Measurements from ENCODE around the gene ARHGEF37.
A peak's percentile ranks its signal among the peaks of the same experiment; 100 is the strongest.

The ARHGEF37 gene

DNA sequence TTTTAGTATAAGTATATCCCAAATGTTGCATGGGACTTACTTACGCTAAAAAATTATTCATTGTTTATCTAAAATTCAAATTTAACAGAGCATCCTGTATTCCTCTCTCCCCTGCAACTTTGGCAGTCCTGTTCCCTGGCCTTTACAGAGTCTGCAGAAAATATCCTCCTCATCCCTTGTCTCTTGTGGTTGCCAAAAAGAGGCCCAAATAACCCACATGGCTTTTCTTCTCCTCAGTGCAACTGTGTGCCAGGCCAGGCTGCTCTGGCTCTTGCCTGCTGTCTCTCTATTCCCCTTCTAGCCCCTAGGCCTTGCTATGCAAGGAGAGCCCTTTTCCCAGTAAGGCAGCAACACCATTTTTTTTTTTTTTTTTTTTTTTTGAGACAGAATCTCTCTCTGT is 23.0 kb downstream of the ARHGEF37 start:
- no peak for DNase-seq

GRCh38 chr5:149605354-149605997 is 24.2 kb downstream of the ARHGEF37 start:
- DNase-seq, result no peak

GRCh38 chr5:149605998-149606724 is 24.9 kb downstream of the ARHGEF37 start:
- peak; percentile 13 for DNase-seq

- no peak for DNase-seq
These were observed 27.7 kb downstream of the ARHGEF37 start for GRCh38 chr5:149608936-149609545.

- DNase-seq, result no peak
These were observed 28.4 kb downstream of the ARHGEF37 start for GRCh38 chr5:149609640-149610219.

DNA sequence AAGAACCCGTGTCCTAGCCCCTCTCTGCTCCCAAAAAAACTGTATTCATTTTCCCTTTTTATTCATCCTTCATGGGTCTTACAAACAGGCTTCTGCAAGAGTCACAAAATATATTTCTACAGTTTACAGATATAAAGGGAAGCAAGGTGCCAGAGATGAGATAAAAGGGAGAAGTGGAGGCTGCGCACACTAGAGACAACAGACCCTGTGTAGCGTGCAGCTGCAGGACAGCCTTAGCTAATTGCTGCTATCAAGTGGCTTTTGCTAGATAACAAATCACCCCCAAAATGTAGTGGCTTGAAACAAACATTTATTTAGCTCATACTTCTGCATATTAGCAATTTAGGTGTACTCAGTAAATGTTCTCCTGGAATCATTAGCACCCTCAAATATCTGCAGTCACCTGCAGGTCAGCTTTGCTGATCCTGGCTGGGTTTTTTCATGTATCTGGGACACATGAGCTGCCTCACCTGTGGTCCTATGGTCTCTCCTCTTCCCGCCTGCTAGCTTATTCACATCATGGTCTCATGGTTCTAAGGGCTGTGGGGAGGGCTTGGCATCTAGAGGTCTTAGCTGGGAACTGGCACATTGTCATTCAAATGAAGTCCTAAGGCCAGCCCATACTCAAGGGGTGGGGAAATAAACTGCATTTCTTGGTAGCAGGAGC is 29.4 kb downstream of the ARHGEF37 start:
- DNase-seq, result no peak

- no peak for DNase-seq
These were observed 30.0 kb downstream of the ARHGEF37 start for GRCh38 chr5:149611326-149611725.

GRCh38 chr5:149614034-149614907 is 33.0 kb downstream of the ARHGEF37 start:
- DNase-seq, result no peak

DNA sequence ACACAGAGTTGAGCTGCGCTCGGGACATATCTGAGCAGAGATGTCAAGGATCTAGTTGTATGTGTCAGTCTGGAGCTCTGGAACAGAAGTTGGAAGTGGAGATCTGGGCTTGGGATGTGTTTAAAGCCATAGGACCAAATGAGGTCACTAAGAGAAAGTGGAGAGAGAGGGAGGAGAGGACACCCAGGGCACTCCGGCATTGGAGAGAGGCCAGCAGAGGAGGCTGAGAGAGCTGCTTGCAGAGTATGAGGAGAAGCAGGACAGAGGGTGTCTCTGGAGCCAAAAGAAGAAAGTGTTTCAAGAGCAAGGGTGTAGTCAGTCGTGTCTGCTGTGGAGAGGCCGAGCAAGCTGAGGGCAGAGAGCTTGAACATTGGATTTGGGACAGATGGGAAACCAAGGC is 34.7 kb downstream of the ARHGEF37 start:
- DNase-seq, result no peak

DNA sequence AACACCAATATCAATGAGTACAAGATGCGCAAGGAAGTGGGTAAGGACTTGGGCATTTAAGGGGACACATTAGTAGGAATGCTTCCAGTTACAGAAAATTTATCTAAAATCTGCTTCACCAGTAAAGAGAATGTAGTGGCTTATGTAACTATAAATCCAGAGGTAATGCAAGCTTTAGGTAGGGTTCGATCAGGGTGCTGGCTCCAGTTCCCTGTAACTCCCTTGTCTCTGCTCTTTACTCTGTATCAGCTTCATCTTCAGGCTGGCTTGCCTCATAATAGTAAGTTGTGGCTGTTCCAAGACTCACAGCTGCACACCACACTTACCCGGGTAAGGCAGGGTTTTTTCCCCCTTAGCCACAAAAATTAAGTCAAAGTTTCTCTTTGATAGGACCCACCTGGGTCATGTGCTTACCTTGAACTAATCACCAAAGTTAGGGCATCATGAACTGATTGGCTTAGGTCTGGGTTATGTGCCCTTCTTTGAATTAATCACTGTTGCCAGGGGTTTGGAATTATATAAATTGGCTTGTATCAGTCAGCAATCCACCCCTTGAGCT is 35.5 kb downstream of the ARHGEF37 start:
- DNase-seq, result no peak

DNA sequence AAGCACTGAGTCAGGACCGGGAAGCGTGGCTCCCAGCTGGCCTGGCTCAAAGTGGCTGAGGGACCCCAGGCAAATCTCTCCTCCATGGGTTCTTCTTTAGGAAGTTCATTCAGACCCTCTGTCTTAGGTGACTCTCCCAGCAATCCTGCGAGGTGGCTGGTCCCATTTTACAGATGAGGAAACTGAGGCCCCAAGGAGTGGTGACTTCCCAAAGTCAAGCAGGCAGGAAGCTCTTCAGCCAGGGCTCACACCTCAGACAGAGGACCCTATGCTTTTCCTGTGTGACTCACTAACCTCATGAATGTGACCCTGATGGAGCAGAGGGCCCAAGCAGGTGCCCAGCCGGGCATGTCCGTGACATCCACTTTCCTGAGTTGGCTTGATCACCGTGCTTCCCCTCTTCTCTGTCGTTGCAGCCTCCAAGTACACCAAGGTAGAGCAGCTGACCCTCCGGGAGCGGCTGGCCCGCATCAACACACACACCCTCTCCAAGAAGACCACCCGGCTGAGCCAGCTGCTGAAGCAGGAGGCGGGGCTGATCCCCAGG is 36.5 kb downstream of the ARHGEF37 start:
- no peak for DNase-seq

DNA sequence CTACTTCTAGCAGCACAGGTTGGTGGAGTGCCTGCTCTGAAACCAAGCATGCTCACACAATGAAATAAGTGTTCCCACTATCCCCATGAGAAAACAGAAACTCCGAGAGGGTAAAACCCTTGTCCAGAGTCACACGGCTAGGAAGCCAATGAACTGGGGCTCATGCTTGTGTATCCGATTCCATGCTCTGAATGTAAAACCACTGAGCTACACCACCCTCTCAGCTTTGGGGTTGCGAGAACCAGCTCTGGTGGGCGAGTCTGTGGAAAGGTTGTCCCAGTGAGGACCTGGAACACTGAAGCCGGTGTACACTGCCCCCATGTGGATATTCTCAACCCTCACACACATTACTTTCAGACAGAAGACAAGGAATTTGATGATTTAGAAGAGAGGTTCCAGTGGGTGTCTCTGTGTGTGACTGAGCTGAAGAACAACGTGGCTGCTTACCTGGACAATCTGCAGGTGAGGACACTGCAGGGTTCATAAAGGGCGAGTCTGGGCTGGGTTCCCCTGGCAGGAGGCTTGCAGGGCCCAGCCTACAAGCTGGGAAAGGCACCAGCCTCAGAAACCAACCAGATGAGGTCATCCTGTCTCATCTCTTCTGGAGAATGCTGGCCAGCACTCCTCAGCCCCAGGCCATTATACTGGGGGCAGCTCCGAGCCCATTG is 37.4 kb downstream of the ARHGEF37 start:
- peak; percentile 63 for DNase-seq

DNA sequence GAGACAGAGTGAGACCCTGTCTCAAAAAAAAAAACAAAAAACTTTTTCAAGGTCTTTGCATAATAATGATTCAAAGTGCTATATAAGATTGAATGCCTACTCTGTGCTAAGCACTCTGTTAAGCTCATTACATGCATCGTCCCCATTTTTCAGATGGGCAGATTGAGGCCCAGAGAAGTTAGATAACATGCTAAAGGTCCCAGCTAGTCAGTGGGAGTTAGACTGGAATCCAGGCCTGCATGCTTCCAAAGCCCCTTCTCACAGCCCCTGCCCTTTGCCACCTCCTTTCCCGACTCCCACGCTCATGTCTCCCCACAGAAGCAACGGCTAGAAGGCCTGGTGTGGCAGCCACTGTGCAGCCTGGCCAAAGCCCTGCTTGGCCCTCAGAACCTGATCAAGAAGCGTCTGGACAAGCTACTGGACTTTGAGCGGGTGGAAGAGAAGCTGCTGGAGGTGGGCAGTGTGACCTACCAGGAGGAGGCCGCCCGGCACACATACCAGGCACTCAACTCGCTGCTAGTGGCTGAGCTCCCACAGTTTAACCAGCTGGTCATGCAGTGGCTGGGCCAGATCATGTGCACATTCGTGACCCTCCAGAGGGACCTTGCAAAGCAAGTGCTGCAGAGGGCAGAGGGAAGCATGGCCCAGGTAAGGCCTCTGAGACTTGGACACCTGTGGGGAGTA is 40.3 kb downstream of the ARHGEF37 start:
- DNase-seq, result no peak

GRCh38 chr5:149622466-149622865 is 41.2 kb downstream of the ARHGEF37 start:
- no peak for DNase-seq

DNA sequence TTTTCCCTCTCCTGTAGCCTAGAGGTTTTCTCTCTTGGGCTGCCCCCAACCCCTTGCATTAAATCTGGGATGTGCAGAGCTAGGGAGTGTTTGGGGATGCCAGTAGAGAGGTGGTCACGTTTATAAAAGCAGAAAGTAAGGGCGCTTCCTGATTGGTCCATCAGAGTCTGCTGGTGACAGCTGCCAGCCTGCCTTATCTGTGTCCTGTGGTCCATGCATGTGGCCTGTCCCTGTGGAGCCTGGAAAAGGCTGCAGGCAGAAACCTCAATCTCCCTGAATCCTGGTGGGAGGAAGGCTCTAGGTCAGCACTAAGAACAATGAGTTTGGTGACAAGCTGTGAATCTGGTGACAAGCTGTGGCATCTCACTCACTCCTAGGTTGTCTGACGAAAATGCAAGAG is 42.2 kb downstream of the ARHGEF37 start:
- no peak for DNase-seq

GRCh38 chr5:149627070-149627469 is 45.8 kb downstream of the ARHGEF37 start:
- DNase-seq, result no peak

GRCh38 chr5:149628221-149628620 is 46.9 kb downstream of the ARHGEF37 start:
- no peak for DNase-seq

DNA sequence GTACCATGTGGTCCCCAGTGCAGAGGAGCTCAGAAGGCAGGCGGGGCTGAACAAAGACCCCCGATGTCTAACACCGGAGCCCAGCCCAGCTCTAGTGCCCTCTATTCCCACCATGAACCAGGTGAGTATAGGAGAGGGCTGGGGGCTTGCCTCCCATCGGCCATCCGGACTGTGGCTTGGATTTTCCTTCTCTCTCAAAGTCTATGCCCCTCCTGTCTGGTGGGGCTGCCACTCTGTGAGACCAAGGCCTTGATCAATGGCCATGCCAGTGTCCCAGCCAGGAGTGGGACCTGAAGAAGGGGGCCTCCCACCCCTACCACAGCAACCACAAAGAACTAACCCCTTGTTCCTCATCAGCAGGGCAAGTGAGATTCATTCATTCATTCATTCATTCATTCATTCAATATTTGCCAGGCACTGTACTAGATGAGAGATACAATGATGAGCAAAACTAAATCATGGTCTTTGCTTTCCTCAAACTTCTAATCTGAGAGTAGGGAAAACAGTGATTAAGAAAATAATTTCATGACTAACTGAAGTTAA is 47.6 kb downstream of the ARHGEF37 start:
- DNase-seq, result no peak

DNA sequence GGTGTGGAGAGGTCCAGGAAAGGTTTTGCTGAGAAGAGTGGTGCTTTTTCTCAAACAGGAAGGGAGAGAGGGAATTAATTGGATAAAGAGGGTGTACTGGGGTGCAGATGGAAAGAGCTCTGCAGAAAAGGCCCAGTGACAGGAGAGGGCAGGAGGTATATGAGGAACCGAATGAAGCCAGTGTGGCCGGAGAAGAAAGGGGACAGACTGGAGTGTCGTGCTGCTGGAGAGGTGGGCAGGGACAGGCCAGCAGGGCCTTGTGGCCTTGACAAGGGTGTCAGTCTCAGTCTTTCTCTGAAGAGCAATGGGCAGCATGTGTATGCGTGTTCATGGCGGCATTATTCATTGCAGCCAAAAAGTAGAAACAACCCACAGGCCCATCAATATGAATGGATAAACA is 48.1 kb downstream of the ARHGEF37 start:
- no peak for DNase-seq

DNA sequence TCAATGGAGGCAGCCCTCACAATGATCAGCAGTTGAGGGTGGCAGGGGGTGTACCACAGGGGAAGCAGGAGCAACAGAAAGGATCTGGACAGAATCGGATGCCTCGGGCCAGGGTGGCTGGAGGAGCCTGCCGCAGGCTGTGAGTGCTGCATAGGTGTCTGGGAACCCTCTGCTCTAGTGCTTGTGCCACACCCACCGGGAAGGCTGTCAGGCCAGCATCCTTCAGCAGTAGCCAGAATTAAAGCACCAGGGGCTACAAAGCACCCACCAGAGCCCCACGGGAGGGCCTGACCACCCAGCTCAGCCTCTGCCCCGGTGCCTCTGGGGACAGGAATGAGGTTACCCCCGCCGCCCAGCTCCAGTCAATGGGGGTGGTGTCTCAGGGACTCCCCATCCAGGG is 49.0 kb downstream of the ARHGEF37 start:
- DNase-seq, result no peak

Measured in T1000 (cell line).